Activated CD4-positive, alpha-beta T cell treated with anti-CD3 and anti-CD28 coated beads, Interleukin-2, amount 50 U/mL, for 24 hours (primary cell): ENCODE measurements around the gene AKIP1.
"Not testable (repeated sequence)": the region's sequence is repeated elsewhere in the genome, so short reads cannot be mapped to it uniquely, and the experiment has no call there.

Source experiments
- DNase-seq, 2 donors: peaks; one replicate each; pipeline ENCODE4 v3.0.0-alpha.2; 2020; ENCODE audit warnings: low read depth in 1 of 2, low spot score in 1 of 2

Gene AKIP1

DNA sequence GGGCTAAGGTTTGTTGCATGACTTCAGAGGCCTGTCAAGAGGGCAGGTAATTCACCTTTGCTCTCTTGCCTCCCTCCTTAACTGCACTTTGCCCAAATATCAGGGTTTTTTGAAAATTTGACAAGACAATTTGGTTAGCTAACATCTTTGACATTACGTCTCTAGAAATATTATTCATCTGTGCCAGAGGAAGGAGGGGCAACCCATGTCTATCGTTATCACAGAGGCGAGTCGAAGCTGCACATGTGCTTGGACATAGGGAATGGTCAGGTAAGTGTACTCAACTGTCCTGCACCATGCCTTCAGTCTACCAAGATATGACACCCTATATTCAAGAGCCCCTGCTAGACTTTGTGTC lies 3.7 kb downstream of the AKIP1 start:
- no peak for DNase-seq

GRCh38 chr11:8917157-8917825 lies 6.3 kb downstream of the AKIP1 start:
- no peak for DNase-seq

DNA sequence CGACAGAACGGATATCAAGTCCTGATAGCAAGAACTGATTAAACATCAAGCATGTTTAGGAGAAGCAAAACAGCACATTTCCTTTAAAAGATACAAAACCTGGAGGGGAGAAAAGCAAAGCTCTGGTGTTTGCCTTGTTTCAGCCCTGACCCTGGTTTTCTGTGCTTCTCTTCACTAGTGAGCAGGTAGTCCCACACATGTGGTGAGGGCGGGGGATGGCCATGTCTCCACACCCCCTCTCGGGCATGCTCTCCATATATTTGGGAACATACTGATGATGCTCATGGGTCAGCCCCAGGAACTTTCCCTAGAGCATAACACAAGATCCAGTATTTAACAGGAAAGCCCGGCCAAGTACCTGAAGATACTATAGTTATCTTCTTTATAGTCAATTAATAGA lies 11.7 kb downstream of the AKIP1 start:
- DNase-seq: no peak

GRCh38 chr11:8925711-8926110 lies 14.7 kb downstream of the AKIP1 start:
- no peak for DNase-seq

GRCh38 chr11:8926236-8926635 lies 15.2 kb downstream of the AKIP1 start:
- DNase-seq: no peak

DNA sequence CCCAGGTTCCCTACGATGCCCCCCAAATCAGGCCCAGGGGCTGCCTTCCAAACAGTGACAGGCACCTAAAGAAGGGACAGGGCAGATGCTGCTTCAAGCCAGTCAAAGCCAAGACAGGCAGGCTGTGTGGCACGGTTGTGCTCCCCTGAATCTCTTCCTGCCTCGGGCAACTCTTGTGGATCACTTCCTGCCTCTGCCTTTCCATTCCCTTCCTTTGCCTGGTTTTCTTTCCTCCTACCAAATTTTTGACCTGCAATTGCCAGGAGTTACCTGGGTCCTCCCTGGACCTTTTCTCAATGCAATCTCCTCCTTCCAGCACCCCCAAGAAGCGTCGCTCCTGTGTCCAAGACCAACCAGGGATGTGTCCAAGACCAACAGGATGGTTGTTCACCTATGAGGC lies 16.2 kb downstream of the AKIP1 start:
- no peak for DNase-seq

GRCh38 chr11:8928205-8928604 lies 17.2 kb downstream of the AKIP1 start:
- DNase-seq: no peak

DNA sequence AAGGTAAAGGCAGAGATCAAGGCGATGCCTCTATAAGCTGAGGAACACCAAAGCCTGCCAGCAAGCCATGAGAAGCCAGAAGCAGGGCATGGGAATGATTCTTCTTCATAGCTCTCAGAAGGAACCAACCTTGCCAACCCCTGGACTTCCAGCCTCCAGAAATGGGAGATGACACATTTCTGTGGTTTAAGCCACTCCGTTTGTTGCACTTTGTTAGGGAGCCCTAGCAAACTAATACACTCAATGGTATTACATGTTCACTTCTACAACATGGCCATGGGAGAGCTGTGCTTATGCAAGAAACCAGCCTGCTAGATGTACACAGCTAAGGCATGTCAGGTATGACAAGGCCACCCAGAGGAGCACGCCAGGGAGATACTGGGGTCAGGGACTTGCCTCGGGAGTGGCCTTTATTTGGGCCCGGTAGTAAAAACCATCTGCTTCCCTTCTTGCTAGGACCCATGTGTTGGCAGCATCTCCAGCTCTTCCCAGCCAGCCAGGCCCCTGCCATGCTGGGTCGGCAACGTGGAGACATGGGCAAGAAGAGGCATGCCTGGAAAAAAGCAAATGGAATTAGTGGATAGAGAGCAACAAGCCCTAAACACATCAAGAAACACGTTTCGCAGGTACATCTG lies 18.1 kb downstream of the AKIP1 start:
- DNase-seq: no peak

DNA sequence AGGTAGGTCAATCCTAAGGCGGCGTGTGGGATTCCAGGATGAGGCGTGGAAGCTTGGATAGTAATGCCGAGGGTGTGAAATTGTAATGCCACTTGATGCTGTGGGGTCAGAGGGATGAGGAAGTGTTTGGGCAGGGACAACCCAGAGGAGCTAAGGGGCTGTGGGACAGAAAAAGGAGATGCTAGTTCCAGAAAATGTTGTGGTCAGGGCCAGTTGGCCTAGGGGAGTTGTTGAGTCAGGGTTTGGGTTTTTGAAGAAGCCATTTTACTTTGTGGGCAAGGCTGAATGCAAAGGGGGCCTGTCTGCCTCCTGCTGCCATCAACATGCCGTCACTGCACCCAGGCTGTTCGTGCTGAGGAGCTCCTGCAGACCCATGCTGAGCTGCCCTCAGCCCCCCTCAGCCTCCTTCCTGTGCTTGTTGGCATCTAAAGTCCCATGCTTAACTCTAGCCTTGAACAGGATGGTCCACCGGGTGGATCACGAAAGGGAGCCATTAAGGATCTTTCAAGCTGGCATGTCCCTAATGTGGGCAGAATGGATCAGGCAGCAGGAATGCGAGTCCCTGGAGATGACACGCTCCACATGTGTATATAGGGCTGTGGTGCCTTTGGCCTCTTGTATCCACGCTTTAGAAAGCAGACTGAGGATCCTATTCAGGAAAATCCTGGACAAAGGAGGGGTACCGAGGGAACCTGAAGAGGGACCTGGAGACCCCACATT lies 19.6 kb downstream of the AKIP1 start:
- no peak for DNase-seq

- no peak for DNase-seq
Measured at GRCh38 chr11:8932564-8933180, 21.7 kb downstream of the AKIP1 start, which contains the start of gene C11orf16. Gene C11orf16 (minus strand): TSS chr11:8932947. CDS start chr11:8932308, 639 bp downstream.

GRCh38 chr11:8933931-8934330 lies 22.9 kb downstream of the AKIP1 start:
- no peak for DNase-seq

DNA sequence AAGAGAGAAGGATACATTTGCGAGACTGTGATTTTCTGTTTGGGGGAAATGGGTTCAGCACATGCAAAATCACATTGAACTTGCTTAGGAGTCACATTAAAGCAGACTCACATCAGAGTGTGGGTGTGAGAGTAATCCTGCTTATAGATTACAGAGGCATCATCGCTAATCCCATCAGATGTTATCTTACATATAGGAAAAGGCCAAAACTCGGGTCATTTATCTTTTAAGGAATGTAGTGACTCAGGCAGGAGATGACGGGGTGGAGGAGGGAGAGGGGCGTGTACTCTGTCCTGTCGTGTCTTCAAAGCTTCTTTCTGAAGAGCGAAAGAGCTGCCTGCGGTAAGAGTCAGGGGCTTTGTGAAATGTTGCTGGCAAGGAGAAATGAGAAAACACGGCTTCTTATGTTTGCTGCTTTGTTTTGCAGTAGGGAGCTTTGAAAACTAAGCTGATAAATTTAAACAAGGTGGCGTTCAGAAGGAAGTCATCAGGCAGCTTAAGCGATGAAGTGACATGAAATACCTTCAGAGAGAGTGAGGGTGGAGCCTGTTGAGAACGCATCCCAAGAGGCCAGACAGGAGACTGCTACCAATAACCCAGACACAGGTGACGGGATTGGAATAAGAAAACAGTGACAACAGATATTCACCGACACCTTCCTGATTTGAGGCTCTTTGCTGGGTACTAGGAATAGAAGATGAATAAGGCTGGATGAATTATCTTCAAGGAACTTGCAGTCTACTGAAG lies 23.9 kb downstream of the AKIP1 start:
- no peak for DNase-seq

- not testable (repeated sequence) for DNase-seq
Measured at GRCh38 chr11:8935789-8936188, 24.8 kb downstream of the AKIP1 start.

DNA sequence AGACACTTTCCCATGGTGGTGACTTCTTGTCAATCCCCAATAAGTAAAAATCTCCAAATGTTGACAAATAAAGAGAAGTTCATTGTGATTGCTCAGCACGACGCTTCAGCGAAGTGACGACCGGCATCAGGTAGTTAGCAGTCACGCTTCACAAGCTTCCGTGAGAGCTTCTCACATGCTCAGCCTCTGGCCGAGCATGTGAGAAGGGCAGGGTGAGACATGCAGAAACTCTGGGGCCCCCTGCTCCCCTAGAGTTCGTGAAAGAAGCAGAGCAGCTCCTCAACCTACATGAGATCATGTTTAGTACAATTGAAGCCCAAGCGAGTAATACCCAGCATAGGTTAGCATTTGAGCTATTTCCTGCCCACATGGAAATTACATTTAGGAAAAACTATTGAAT lies 26.2 kb downstream of the AKIP1 start:
- DNase-seq: no peak

DNA sequence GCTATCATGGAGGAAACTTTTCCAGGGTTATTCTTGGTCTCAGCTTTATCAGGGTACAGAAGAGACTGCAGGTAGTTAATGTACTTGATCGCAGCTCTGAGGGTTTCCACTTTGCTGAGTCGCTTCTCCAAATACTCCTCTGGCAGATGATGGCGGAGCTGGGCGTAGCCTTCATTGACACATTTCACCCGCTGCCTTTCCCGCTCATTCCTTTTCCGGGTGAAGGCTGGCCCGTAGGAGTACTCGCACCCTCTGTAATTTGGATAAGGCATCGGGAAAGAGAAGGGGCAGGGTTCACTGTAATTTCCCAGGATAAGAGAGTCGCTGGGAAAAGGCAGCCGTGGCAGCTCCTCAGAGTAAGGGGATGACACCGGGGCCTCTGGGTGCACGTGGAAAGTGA lies 26.7 kb downstream of the AKIP1 start:
- DNase-seq: no peak

GRCh38 chr11:8941341-8942103 lies 30.5 kb downstream of the AKIP1 start:
- DNase-seq: no peak

DNA sequence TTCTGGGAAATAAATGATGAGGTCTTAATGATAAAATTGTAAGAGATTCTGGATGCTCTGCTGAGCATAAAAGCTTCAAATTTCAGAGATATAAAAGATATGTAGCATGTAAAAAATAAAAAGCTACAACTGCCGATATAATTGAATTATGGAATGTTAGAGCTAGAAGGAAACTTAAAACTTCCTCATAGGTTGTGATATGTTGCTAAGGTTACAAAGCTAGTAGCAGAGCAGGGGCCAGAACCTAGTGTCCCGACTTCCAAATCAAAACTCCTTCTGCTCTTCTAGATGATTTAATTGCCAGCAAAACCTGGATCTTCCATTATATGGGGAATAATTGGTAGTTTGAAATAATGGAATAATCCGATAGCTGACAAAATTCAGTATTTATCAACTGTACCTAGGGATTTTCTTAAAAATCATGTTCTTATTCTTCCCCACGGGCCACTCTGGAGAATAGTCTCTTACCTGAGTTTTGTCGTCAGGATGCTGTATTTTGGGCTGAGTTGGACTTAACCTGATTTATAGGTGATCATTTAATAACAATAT lies 31.6 kb downstream of the AKIP1 start, which contains the start of gene ASCL3:
ASCL3 (minus strand) TSS at position 499 of the 549 bp plus-strand sequence. CDS start 4,855 bp downstream, outside the sequence.
- no peak for DNase-seq

DNA sequence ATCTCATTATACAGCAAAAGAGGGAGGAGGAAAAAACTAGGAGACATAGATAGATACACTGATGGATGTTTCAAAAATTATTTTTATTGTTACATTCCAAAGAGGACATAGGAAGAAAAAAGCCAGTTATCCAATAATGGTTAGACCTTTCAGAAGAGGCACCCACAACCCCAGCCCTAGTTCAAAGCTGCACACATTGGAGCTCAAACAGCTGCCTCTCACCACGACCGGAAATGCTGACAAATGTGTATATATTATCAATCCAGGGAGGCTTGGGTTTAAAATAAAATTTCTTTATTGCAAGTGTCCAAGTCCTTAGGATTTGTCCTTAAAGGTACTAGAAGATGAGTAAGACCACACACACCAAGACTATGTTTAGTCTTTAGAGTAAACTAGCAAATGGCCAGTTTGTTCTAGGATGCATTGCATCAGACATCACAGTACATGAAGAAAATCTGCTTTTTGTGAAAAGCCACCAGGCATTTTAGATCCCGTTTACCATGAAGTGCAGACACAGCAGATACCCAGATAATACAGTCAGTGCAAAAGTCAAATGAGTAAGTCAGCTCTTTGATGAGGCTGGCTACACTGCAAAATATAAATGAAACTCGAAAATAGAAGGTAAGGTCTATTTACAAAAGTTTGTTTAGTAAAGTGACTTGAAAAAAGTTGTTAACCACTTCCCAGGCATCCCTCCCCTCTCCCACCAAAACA lies 36.4 kb downstream of the AKIP1 start:
- no peak for DNase-seq

- DNase-seq: no peak
Measured at GRCh38 chr11:8948886-8949285, 37.9 kb downstream of the AKIP1 start.
